ENCODE measurements around the gene ACLY.

ACLY gene

GRCh38 chr17:41894791-41895331, 23.9 kb downstream of the ACLY start:
- H3K4me3 ChIP-seq (replicated peaks; ENCODE audit: insufficient read depth, low read length): no peak overlapping the region
- DNase-seq (ENCODE audit: low read depth in 1 of 2, low spot score in 1 of 2): no peak
- no peak overlapping the region for H3K27ac ChIP-seq (replicated peaks)
- H3K27me3 ChIP-seq (ENCODE audit: insufficient read depth, poor library complexity, severe bottlenecking): no peaks in the 10 kb centered on the region
- TF ChIP-seq GABPA (IDR thresholded peaks at IDR 0.05; ENCODE audit: low read depth) (no peak), REST (IDR thresholded peaks at IDR 0.05; ENCODE audit: insufficient replicate concordance, low read depth) (no peak), CTCF (IDR thresholded peaks at IDR 0.05; ENCODE audit: insufficient read depth, low read length) (no peak), POLR2AphosphoS5 (IDR thresholded peaks at IDR 0.05; ENCODE audit: low read depth) (no peak), SPI1 (IDR thresholded peaks at IDR 0.05; ENCODE audit: borderline replicate concordance, low read depth) (no peak)

GRCh38 chr17:41893384-41893783, 25.4 kb downstream of the ACLY start:
- Histone ChIP-seq H3K4me3 (replicated peaks; ENCODE audit: insufficient read depth, low read length) (no peak overlapping the region), H3K27ac (replicated peaks) (no peak overlapping the region), H3K27me3 (ENCODE audit: insufficient read depth, poor library complexity, severe bottlenecking) (no peaks in the 10 kb centered on the region)
- no peak for DNase-seq (ENCODE audit: low read depth in 1 of 2, low spot score in 1 of 2)
- TF ChIP-seq POLR2AphosphoS5 (IDR thresholded peaks at IDR 0.05; ENCODE audit: low read depth): no peak
- no peak for TF ChIP-seq REST (IDR thresholded peaks at IDR 0.05; ENCODE audit: insufficient replicate concordance, low read depth)
- no peak for TF ChIP-seq GABPA (IDR thresholded peaks at IDR 0.05; ENCODE audit: low read depth)
- TF ChIP-seq CTCF (IDR thresholded peaks at IDR 0.05; ENCODE audit: insufficient read depth, low read length): no peak
- TF ChIP-seq SPI1 (IDR thresholded peaks at IDR 0.05; ENCODE audit: borderline replicate concordance, low read depth): no peak

GRCh38 chr17:41892021-41892376, 26.8 kb downstream of the ACLY start:
- no peaks in the 10 kb centered on the region for H3K27me3 ChIP-seq (ENCODE audit: insufficient read depth, poor library complexity, severe bottlenecking)
- no peak for DNase-seq (ENCODE audit: low read depth in 1 of 2, low spot score in 1 of 2)
- H3K27ac ChIP-seq (replicated peaks): no peak overlapping the region
- TF ChIP-seq REST (IDR thresholded peaks at IDR 0.05; ENCODE audit: insufficient replicate concordance, low read depth) (no peak), SPI1 (IDR thresholded peaks at IDR 0.05; ENCODE audit: borderline replicate concordance, low read depth) (no peak), POLR2AphosphoS5 (IDR thresholded peaks at IDR 0.05; ENCODE audit: low read depth) (no peak), GABPA (IDR thresholded peaks at IDR 0.05; ENCODE audit: low read depth) (no peak), CTCF (IDR thresholded peaks at IDR 0.05; ENCODE audit: insufficient read depth, low read length) (no peak)
- H3K4me3 ChIP-seq (replicated peaks; ENCODE audit: insufficient read depth, low read length): no peak overlapping the region
